ENCODE measurements around the gene POLDIP2.

Gene POLDIP2

DNA sequence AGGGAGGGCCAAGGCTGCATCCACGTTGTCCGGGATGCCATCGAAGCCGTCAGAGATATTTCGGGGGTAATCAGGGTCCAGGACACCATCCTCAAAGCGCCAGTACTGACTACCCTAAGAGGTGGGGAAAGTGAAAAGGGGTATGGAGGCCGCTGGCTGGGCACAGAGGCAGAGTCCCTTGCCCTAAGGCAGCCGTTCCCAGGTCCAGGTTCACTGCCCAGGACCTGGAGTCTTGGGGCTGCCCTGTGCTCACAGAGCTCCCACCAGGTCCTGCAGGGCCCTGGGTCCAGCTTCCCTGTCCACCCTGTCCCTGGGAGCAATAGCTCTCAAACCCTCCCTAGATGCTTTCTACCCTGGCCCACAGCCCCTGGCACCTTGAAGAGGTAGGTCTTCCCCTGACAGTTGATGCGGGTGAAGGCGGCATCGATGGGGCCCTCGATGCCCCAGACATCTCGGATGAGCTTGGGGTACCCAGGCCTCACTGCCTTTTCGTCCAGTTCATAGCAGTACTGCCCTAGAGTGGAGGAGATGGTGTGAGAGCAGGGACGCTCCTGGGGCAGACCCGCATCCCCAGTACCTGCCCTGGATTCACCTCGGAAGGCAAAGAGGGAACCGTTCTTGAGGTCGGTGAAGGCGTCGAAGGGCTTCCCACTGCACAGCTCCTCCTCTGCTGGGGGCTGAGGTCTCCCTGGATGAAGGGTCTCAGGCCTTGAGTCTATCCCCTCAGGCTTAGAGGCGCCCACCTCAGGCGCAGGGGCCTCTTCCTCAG, 11.8 kb upstream of the POLDIP2 start:
- no peak for TF ChIP-seq CTCF (IDR thresholded peaks at IDR 0.05)
- TF ChIP-seq ZFX (IDR thresholded peaks at IDR 0.05; ENCODE audit: borderline replicate concordance), result no peak
- peak overlapping the region; percentile 86 for H3K27ac ChIP-seq

GRCh38 chr17:28368306-28368831, 11.0 kb upstream of the POLDIP2 start:
- no peak overlapping the region for H3K27ac ChIP-seq
- no peak for TF ChIP-seq CTCF (IDR thresholded peaks at IDR 0.05)
- no peak for TF ChIP-seq ZFX (IDR thresholded peaks at IDR 0.05; ENCODE audit: borderline replicate concordance)

DNA sequence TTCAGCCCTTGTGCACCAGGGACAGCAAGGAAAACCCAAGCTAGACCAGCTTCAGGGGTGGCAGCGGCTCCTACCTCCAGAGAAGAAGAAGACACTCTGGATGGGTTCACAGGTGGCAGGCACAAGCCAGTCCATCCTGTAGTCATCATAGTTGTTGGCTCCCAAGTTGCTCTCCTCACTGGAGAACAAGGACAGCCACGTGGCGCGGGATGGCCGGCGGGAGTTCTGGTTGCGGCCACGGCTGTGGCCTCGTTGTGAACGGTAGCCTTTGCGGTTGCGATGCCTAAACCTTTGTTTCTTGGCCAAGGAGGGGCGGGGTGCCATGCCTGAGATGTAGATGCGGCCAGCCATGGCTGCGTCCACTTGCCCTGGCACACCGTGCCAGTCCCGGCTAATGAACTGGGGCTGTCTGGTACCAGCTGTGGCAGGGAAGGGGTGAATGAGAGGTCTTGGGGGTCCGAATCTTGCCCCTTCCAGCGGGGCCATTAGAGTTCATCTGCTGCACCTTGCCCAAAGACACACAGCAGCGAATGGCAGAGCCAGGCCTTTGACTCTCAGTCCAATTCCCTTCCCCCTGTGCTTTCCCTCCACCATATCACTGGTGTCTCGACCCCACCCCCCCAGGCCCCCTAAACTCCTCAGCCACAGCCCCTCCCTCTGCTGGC, 10.4 kb upstream of the POLDIP2 start:
- no peak for TF ChIP-seq ZFX (IDR thresholded peaks at IDR 0.05; ENCODE audit: borderline replicate concordance)
- no peak for TF ChIP-seq CTCF (IDR thresholded peaks at IDR 0.05)
- H3K27ac ChIP-seq, result no peak overlapping the region

DNA sequence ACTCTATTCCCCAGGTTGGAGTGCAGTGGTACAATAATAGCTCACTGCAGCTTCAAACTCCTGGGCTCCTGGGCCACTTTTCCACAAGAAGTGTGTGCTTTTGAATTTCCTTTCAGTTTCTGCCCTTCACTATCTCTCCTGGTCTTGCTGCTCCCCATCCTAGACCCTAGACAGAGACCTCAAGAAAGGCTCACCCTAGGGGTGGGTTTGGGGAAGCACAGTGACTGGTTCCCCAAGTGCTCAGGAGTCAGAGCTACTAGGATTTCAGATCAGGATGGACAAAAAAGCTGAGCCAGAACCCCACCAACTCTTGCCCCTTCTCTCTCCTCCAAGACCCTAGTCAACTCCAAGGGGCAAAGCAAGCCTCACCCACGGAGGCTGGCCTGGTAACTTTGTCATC, 9.3 kb upstream of the POLDIP2 start:
- no peak overlapping the region for H3K27ac ChIP-seq
- TF ChIP-seq ZFX (IDR thresholded peaks at IDR 0.05; ENCODE audit: borderline replicate concordance) (no peak), CTCF (IDR thresholded peaks at IDR 0.05) (no peak)

DNA sequence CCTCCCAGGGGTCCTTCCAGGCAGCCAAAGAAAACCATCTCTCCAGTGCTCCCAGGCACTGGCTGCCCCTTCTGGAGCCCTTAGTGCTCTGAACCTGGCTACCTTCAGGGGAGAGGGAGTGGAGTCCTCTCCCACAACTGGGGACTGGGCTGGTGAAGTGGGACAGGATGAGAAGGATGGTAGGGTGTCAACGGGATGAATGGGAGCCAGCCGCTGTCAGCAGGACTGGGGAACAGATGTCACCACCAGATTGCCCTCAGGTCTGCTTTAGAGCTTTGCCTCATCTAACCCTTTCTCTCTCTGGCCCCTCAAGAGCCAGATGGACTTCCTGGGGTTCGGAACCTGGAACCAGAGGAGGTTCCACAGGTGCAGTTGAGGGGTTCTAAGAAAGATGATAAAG, 8.2 kb upstream of the POLDIP2 start:
- TF ChIP-seq ZFX (IDR thresholded peaks at IDR 0.05; ENCODE audit: borderline replicate concordance), result no peak
- H3K27ac ChIP-seq, result no peak overlapping the region

- TF ChIP-seq ZFX (IDR thresholded peaks at IDR 0.05; ENCODE audit: borderline replicate concordance) (no peak), CTCF (IDR thresholded peaks at IDR 0.05) (no peak)
- H3K27ac ChIP-seq, result no peak within 1 kb of the TSS
Measured at GRCh38 chr17:28364665-28365363, 7.5 kb upstream of the POLDIP2 start, which contains the start of gene SEBOX. TSS of gene SEBOX (minus strand) at chr17:28365199. CDS start at chr17:28365151, 48 bp downstream.

- H3K27ac ChIP-seq, result no peak overlapping the region
- TF ChIP-seq CTCF (IDR thresholded peaks at IDR 0.05) (no peak), ZFX (IDR thresholded peaks at IDR 0.05; ENCODE audit: borderline replicate concordance) (no peak)
Measured at GRCh38 chr17:28363776-28364650, 6.7 kb upstream of the POLDIP2 start.

All from 22Rv1 (cell line).